SK-N-SH (cell line): ENCODE data around the gene BRD1. TPM values are rescaled to one million over a fixed set of nuclear protein-coding genes. Genes with fewer than 3 reads are reported as not detected.

Source experiments
- CTCF ChIA-PET: fragments of 300-600, 350-600 bp; formaldehyde crosslinking; extraction: SDS; loops from one replicate; lab custom pipeline; 2021; lab: Yijun Ruan, JAX
- POLR2A ChIA-PET: fragments of 350-600 bp; sonication (Branson Sonifier 250); formaldehyde crosslinking; extraction: SDS; loops from one replicate; lab custom pipeline; 2020; ENCODE audit warnings: antibody characterized with exemption, inconsistent platforms; lab: Yijun Ruan, JAX
- DNase-seq: peaks from one replicate; pipeline ENCODE4 v3.0.0; 2012
- H2AFZ ChIP-seq: fragments of 200-600 bp; sonication (generic); 2 replicates; pipeline ENCODE4 v1.8.1; 2016; ENCODE audit warnings: antibody characterized with exemption, mild to moderate bottlenecking, low read depth
- H3F3A ChIP-seq: fragments of 200-600 bp; sonication (generic); replicated peaks from 2 replicates; pipeline ENCODE3; 2016; ENCODE audit warnings: antibody characterized with exemption, mild to moderate bottlenecking; ENCODE audit not compliant: insufficient read depth
- H3K27ac ChIP-seq, 2 experiments: fragments of 200-500 bp in 1 of 2; fragments of 200-600 bp in 1 of 2; sonication (Bioruptor generic) in 1 of 2; sonication (generic), shearing (Covaris generic) in 1 of 2; 2 replicates each; pipeline versions ENCODE4 v1.5.1 to v1.6.1; 2014 to 2016; ENCODE audit warnings: low read depth in 2 of 2, inconsistent platforms in 1 of 2, low read length in 1 of 2, mild to moderate bottlenecking in 1 of 2, mixed read lengths in 1 of 2
- H3K27me3 ChIP-seq: fragments of 200-600 bp; sonication (generic), shearing (Covaris generic); 2 replicates; pipeline ENCODE4 v1.6.1; 2016; ENCODE audit warnings: mixed run types; ENCODE audit not compliant: insufficient read depth
- H3K36me3 ChIP-seq, 2 experiments: fragments of 200-500 bp in 1 of 2; fragments of 200-600 bp in 1 of 2; sonication (Bioruptor generic) in 1 of 2; sonication (generic) in 1 of 2; replicated peaks in 1 of 2; 2 replicates each; pipeline versions ENCODE3 to v1.5.1; 2014 to 2016; ENCODE audit warnings: low read length in 1 of 2, mild to moderate bottlenecking in 1 of 2; ENCODE audit not compliant: insufficient read depth in 2 of 2, control insufficient read depth in 1 of 2
- H3K4me1 ChIP-seq, 2 experiments: fragments of 200-500 bp in 1 of 2; fragments of 200-600 bp in 1 of 2; sonication (Bioruptor generic) in 1 of 2; sonication (generic), shearing (Covaris generic) in 1 of 2; 2 replicates each; pipeline versions ENCODE4 v1.5.1 to v1.6.1; 2014 to 2016; ENCODE audit warnings: low read depth in 1 of 2, low read length in 1 of 2, mixed run types in 1 of 2; ENCODE audit not compliant: insufficient read depth in 2 of 2, control insufficient read depth in 1 of 2
- H3K4me2 ChIP-seq: fragments of 200-600 bp; sonication (generic), shearing (Covaris generic); 2 replicates; pipeline ENCODE4 v1.6.1; 2017; ENCODE audit warnings: mixed run types
- H3K4me3 ChIP-seq, 2 experiments: fragments of 200-500 bp in 1 of 2; fragments of 200-600 bp in 1 of 2; sonication (Bioruptor generic) in 1 of 2; sonication (generic), shearing (Covaris generic) in 1 of 2; 2 replicates each; pipeline versions ENCODE4 v1.5.1 to v1.8.1; 2014 to 2016; ENCODE audit warnings: low read depth in 2 of 2, inconsistent platforms in 1 of 2, low read length in 1 of 2, mild to moderate bottlenecking in 1 of 2, mixed read lengths in 1 of 2, moderate library complexity in 1 of 2
- H3K79me2 ChIP-seq: fragments of 200-600 bp; sonication (generic); 2 replicates; pipeline ENCODE4 v1.8.1; 2017; ENCODE audit warnings: mild to moderate bottlenecking; ENCODE audit not compliant: insufficient read depth
- H3K9ac ChIP-seq: fragments of 200-600 bp; sonication (generic); 2 replicates; pipeline ENCODE4 v1.6.1; 2017; ENCODE audit warnings: mixed run types
- H3K9me2 ChIP-seq: fragments of 200-600 bp; sonication (generic); 2 replicates; pipeline ENCODE4 v1.6.1; 2017; ENCODE audit warnings: mixed run types
- H3K9me3 ChIP-seq: fragments of 200-600 bp; sonication (generic); 2 replicates; pipeline ENCODE4 v1.6.1; 2017; ENCODE audit warnings: mixed run types, mild to moderate bottlenecking, moderate library complexity
- H4K20me1 ChIP-seq: fragments of 200-600 bp; sonication (generic); 2 replicates; pipeline ENCODE4 v1.6.1; 2017; ENCODE audit warnings: mild to moderate bottlenecking, mixed run types; ENCODE audit not compliant: insufficient read depth
- FOSL2 ChIP-seq: IDR thresholded peaks from 2 replicates; pipeline ENCODE4 v1.4.0; 2012; ENCODE audit warnings: low read depth, mild to moderate bottlenecking, moderate library complexity, borderline replicate concordance
- FOXM1 ChIP-seq: IDR thresholded peaks from 2 replicates; pipeline ENCODE4 v1.4.0; 2012; ENCODE audit warnings: low read depth, mild to moderate bottlenecking
- MEF2A ChIP-seq: IDR thresholded peaks from 2 replicates; pipeline ENCODE4 v1.4.0; 2012; ENCODE audit warnings: low read depth, borderline replicate concordance
- NFIC ChIP-seq: IDR thresholded peaks from 2 replicates; pipeline ENCODE4 v1.4.0; 2012; ENCODE audit warnings: borderline replicate concordance
- RCOR1 ChIP-seq: fragments of 150-350 bp; IDR thresholded peaks from 2 replicates; pipeline ENCODE4 v1.6.1; 2017; ENCODE audit warnings: antibody characterized with exemption, low read length
- REST ChIP-seq: IDR thresholded peaks from 2 replicates; pipeline ENCODE4 v1.6.1; 2012; ENCODE audit warnings: mild to moderate bottlenecking, low read depth, low read length, moderate library complexity
- SIN3A ChIP-seq: IDR thresholded peaks from 2 replicates; pipeline ENCODE4 v1.6.1; 2012; ENCODE audit warnings: low read depth, mild to moderate bottlenecking, low read length, moderate library complexity, borderline replicate concordance
- USF2 ChIP-seq: fragments of 150-350 bp; IDR thresholded peaks from 2 replicates; pipeline ENCODE4 v1.6.1; 2017; ENCODE audit warnings: antibody characterized with exemption, low read length, low read depth, borderline replicate concordance
- WGBS: methylation state at CpG from one replicate; pipeline ENCODE4 v1.1.6; 2017; ENCODE audit warnings: low lambda C conversion rate; 5-methylcytosine and 5-hydroxymethylcytosine counted together
- polyA plus RNA-seq, 3 experiments: library from polyadenylated mRNA; depleted of rRNA; stranded (reverse); fragments of >200 nt; gene quantifications; 2 replicates each; pipeline ENCODE4 v1.2.3, GENCODE V29; 2012

BRD1 gene
- polyA plus RNA-seq, 1 of the 3 experiments (the other 2 are of a cell fraction) = 10.3 TPM

- H3K79me2 ChIP-seq = peaks cover 100% of the 10 kb centered on the region
- peaks cover 11% of the 10 kb centered on the region for H3F3A ChIP-seq
- H2AFZ ChIP-seq = no peak overlapping the region
- no peak for DNase-seq
- no peak overlapping the region for H3K9ac ChIP-seq
- H3K9me3 ChIP-seq = no peaks in the 10 kb centered on the region
- no peak overlapping the region for H3K4me3 ChIP-seq
- WGBS = 93% methylated on average over 6 of the region's 14 CpGs
- no peak overlapping the region for H3K27ac ChIP-seq
- ChIA-PET POLR2A (no interaction called here), CTCF (no interaction called here)
- no peaks in the 10 kb centered on the region for H3K9me2 ChIP-seq
- no peaks in the 10 kb centered on the region for H3K27me3 ChIP-seq
- H3K4me1 ChIP-seq = no peaks in the 10 kb centered on the region; a peak in 1 of 4 replicates
- peaks cover 99% of the 10 kb centered on the region for H4K20me1 ChIP-seq
- H3K36me3 ChIP-seq = peaks cover 13 to 33% of the 10 kb centered on the region in 2 experiments
- TF ChIP-seq FOXM1 (no peak), USF2 (no peak), NFIC (no peak), REST (no peak), SIN3A (no peak), RCOR1 (no peak)
- no peak overlapping the region for H3K4me2 ChIP-seq
Observed at GRCh38 chr22:49814164-49814686, 13.4 kb downstream of the BRD1 start.

- no peak for TF ChIP-seq MEF2A
- peak; percentile 9; the same call in 1 of the 2 replicates for TF ChIP-seq FOSL2
- TF ChIP-seq, all 33 proteins: peak for 1
- Histone ChIP-seq H4K20me1 (peaks cover 99% of the 10 kb centered on the region), H3K27me3 (no peaks in the 10 kb centered on the region), H3K4me1 (no peaks in the 10 kb centered on the region; a peak in 1 of 4 replicates), H3K79me2 (peaks cover 100% of the 10 kb centered on the region), H3K4me2 (no peak overlapping the region), H3K4me3 (no peak overlapping the region), H2AFZ (no peak overlapping the region), H3K9ac (no peak overlapping the region), H3K27ac (no peak overlapping the region), H3K9me2 (no peaks in the 10 kb centered on the region), H3K9me3 (no peaks in the 10 kb centered on the region), H3K36me3 (peaks cover 7 to 24% of the 10 kb centered on the region in 2 experiments), H3F3A (peaks cover 11% of the 10 kb centered on the region)
- 98% methylated on average over 8 of the region's 11 CpGs for WGBS
- DNase-seq = no peak
- POLR2A ChIA-PET = interaction anchor here (0.9 kb wide), 1 partner anchor 8 kb away, joined by 4 read pairs; no protein-coding TSS in a partner anchor
- CTCF ChIA-PET = interaction anchor here (0.8 kb wide), 1 partner anchor 14 kb away, joined by 3 read pairs; no protein-coding TSS in a partner anchor
Observed at GRCh38 chr22:49812838-49813237, 14.8 kb downstream of the BRD1 start.
